Lower leg skin (tissue), 4 donors: ENCODE data around the gene F8. TPM values are rescaled to one million over a fixed set of nuclear protein-coding genes. Genes with fewer than 3 reads are reported as not detected.
"Not testable (repeated sequence)": the region's sequence is repeated elsewhere in the genome, so short reads cannot be mapped to it uniquely, and the experiment has no call there.

ENCODE experiments used
- DNase-seq, 2 donors: peaks; one replicate each; pipeline ENCODE4 v3.0.0-alpha.2; 2019; ENCODE audit warnings: low spot score in 2 of 2
- H3K4me3 ChIP-seq: fragments of 200-600 bp; sonication (generic); 2 replicates; pipeline ENCODE4 v1.5.1; 2017; ENCODE audit warnings: mild to moderate bottlenecking, low read depth; ENCODE audit not compliant: poor library complexity, severe bottlenecking
- POLR2A ChIP-seq, 2 donors: fragments of 450-650 bp; IDR thresholded peaks; one replicate each; pipeline ENCODE4 v1.6.1; 2016 to 2017; ENCODE audit warnings: antibody characterized with exemption in 2 of 2, mild to moderate bottlenecking in 1 of 2, moderate library complexity in 1 of 2
- WGBS, 2 donors: methylation state at CpG; one replicate each; pipeline ENCODE4 v1.1.5; 2018; 5-methylcytosine and 5-hydroxymethylcytosine counted together
- intact Hi-C: fragments of 100-400 bp; cut with DNase I; formaldehyde crosslinking; loops from one replicate; pipeline ENCODE4 v1.15.0; 2023; ENCODE audit warnings: low total_unique reads
- total RNA-seq, 4 donors: library from RNA; depleted of rRNA; stranded (reverse); fragments of >200 nt; gene quantifications; one replicate each; pipeline ENCODE4 v1.1.0, GENCODE V29; 2016
- TF ChIP-seq, protein P1 (sequence below), 3 donors: fragments of 450-650 bp; IDR thresholded peaks; one replicate each; pipeline ENCODE4 v1.5.1; 2016; ENCODE audit warnings: antibody characterized with exemption in 3 of 3, mild to moderate bottlenecking in 3 of 3, moderate library complexity in 2 of 3

The F8 gene
- total RNA-seq, 4 donors from 2014 or later = 2.0 to 7.3 (median 7.0) TPM

DNA sequence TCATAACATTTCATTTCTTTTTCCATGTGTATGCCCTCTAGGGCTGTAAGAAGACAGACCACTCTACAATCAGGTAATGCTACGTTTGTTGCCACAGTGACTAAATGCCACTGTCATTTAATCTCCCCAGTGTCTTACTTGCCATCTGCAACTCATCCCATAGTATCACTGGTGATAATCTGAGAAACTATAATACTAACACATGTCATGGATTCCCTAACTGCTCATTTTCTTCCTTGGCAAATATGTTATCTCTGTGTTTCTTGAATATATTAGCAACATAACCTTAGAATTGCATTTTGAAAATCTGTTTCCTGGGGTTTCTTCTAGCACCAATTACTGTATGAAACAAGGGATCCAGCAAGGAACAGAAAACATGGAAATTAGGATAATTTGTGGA lies 130.2 kb downstream of the F8 start:
- intact Hi-C loops = no loop called here
- TF ChIP-seq POLR2A (IDR thresholded peaks at IDR 0.05) = no peak
- TF ChIP-seq, protein P1, sequence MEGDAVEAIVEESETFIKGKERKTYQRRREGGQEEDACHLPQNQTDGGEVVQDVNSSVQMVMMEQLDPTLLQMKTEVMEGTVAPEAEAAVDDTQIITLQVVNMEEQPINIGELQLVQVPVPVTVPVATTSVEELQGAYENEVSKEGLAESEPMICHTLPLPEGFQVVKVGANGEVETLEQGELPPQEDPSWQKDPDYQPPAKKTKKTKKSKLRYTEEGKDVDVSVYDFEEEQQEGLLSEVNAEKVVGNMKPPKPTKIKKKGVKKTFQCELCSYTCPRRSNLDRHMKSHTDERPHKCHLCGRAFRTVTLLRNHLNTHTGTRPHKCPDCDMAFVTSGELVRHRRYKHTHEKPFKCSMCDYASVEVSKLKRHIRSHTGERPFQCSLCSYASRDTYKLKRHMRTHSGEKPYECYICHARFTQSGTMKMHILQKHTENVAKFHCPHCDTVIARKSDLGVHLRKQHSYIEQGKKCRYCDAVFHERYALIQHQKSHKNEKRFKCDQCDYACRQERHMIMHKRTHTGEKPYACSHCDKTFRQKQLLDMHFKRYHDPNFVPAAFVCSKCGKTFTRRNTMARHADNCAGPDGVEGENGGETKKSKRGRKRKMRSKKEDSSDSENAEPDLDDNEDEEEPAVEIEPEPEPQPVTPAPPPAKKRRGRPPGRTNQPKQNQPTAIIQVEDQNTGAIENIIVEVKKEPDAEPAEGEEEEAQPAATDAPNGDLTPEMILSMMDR (IDR thresholded peaks at IDR 0.05) = no peak
- DNase-seq = no peak
- H3K4me3 ChIP-seq = no peak overlapping the region
- WGBS, 2 donors = 46 to 94% methylated on average over 1 of the region's 1 CpG

DNA sequence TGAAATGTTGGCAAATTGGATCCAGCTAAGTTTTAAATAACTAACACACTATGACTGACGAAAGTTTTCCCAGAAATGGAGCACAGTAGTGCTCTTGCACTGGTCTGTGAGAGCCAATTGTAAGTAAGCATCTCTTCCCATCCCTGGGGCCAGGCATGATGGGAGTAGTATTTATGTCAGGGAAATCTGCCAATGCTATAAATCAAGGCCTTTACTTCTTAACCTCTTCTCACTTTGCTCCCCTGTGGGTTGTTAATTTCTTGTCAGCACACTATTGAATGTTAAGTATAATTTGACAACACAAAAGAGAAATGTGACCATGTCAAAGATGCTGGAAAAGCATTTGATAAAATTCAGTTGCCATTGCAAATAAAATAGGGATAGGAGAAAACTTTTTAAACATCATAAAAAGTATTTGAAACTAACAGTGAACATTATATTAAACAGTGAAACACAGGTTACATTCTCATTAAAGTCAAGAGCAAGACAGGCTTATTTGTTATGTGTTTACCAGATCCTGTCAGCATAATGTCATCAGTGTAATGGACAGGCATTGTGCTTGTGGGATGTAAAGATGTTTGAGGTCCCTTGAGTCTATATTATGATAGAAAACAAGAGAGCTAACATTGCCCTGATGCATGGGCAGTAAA lies 131.4 kb downstream of the F8 start:
- intact Hi-C loops = no loop called here
- no peak for TF ChIP-seq POLR2A (IDR thresholded peaks at IDR 0.05)
- TF ChIP-seq, protein P1 (IDR thresholded peaks at IDR 0.05) = no peak
- DNase-seq = no peak
- H3K4me3 ChIP-seq = no peak overlapping the region
- 25 to 32% methylated on average over 1 of the region's 1 CpG for WGBS, 2 donors

DNA sequence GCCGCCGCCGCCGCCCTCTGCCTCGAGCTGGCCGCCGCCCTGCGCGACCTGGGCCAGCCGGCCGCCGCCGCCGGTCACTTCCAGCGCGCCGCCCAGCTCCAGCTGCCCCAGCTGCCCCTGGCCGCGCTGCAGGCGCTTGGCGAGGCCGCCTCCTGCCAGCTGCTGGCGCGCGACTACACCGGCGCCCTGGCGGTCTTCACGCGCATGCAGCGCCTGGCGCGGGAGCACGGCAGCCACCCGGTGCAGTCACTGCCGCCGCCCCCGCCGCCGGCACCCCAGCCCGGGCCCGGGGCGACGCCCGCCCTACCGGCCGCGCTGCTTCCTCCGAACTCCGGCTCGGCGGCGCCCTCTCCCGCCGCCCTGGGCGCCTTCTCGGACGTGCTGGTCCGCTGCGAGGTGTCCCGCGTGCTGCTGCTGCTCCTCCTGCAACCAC lies 135.7 kb downstream of the F8 start:
- H3K4me3 ChIP-seq, DNase-seq, intact Hi-C loops: not testable (repeated sequence)
- WGBS, 2 donors = no CpG with 5 or more reads among the region's 62 CpGs

DNA sequence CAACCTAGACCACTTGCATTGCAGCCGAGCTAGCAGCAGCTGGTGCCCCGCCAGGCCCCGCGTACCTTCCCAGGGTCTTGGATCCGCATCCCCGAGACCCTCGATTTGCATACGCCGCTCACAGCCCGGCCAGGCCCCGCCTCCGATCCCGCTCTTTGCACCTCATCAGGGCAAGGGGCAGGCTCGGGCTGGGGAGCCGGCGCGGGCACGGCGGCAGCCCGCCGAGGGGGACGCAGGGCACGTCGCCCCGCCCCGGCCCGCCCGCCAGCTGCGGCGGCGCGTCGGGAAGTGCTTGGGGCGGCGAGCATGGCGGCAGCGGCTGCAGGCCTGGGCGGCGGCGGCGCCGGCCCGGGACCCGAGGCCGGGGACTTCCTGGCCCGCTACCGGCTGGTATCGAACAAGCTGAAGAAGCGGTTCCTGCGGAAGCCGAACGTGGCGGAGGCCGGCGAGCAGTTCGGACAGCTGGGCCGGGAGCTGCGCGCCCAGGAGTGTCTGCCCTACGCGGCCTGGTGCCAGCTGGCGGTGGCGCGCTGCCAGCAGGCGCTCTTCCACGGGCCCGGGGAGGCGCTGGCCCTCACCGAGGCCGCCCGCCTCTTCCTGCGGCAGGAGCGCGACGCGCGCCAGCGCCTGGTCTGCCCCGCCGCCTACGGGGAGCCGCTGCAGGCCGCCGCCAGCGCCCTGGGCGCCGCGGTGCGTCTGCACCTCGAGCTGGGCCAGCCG lies 136.3 kb downstream of the F8 start, which contains the start of gene F8A1:
Gene F8A1 (plus strand): TSS at position 287 of the 720 bp plus-strand sequence. CDS start 20 bp downstream, at position 307.
- DNase-seq, H3K4me3 ChIP-seq, intact Hi-C loops: not testable (repeated sequence)
- no CpG with 5 or more reads among the region's 91 CpGs for WGBS, 2 donors

DNA sequence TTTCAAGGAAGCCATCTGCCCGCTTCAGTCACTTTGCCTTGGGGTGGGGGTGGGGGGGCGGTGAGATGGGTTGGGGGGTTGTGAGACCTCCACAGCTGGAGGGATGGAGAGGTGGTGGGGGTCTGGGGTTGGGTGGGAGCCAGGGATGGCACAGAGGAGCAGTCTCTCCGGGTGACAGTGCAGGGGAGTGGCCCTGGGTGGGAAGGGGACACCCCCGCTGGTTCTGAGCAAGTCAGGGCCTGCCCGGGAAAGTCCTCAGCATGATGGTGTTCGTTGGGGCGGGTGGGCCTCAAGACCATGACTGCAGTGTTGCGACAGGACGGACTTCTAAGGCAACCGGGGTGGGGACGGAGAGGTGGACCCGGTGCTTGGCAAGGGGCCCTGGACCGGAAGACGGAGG lies 137.0 kb downstream of the F8 start:
- DNase-seq, intact Hi-C loops, H3K4me3 ChIP-seq: not testable (repeated sequence)
- WGBS, 2 donors = 72% methylated on average over 4 of the region's 14 CpGs; no CpG with 5 or more reads in 1 of the 2 donors

DNA sequence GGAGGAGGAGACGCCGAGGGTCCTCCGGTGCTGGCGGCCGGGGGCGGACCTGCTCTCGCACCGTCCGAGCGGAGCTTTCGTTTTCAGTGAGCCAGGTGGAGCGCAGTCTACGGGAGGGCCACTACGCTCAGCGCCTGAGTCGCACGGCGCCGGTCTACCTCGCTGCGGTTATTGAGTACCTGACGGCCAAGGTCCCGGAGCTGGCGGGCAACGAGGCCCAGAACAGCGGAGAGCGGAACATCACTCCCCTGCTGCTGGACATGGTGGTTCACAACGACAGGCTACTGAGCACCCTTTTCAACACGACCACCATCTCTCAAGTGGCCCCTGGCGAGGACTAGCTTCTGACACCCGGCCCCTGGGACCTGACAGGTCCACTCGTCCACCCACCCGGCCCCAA lies 137.5 kb downstream of the F8 start:
- H3K4me3 ChIP-seq, intact Hi-C loops, DNase-seq: not testable (repeated sequence)
- WGBS, 2 donors = no CpG with 5 or more reads among the region's 33 CpGs

DNA sequence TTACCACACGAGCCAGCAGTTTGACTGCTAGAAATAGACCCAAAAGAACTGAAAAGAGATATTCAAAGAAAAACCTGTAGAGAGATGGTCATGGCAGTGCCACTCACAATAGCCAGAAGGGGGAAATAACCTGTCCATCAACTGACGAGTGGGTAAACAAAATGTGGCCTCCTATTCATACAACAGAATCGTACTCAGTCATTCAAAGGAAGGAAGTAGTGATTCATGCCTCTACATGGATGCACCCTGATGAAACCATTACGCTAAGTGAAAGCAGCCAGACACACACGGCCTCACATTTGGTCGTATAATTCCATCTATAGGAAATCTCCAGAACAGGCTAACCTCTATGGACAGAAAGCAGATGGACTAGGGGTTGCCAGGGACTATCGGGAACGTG lies 138.5 kb downstream of the F8 start:
- H3K4me3 ChIP-seq, DNase-seq, intact Hi-C loops: not testable (repeated sequence)
- WGBS, 2 donors = no CpG with 5 or more reads among the region's 8 CpGs

DNA sequence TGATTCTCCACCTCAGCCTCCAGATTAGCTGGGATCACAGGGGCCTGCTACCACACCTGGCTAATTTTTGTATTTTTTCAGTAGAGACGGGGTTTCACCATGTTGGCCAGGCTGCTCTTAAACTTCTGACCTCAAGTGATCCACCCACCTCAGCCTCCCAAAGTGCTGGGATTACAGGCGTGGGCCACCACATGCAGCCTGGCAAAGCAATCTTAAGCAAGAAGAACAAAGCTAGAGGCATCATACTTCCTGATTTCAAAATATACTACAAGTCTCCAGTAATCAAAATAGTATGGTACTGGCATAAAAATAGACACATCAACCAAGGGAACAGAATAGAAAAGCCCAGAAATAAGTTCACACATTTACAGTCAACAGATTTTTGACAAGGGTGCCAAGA lies 149.2 kb downstream of the F8 start:
- 62 to 69% methylated on average over 2 of the region's 2 CpGs for WGBS, 2 donors
- DNase-seq = no peak
- intact Hi-C loops = no loop called here
- H3K4me3 ChIP-seq = no peak overlapping the region
- TF ChIP-seq, protein P1 (IDR thresholded peaks at IDR 0.05) = no peak
- TF ChIP-seq POLR2A (IDR thresholded peaks at IDR 0.05) = no peak

DNA sequence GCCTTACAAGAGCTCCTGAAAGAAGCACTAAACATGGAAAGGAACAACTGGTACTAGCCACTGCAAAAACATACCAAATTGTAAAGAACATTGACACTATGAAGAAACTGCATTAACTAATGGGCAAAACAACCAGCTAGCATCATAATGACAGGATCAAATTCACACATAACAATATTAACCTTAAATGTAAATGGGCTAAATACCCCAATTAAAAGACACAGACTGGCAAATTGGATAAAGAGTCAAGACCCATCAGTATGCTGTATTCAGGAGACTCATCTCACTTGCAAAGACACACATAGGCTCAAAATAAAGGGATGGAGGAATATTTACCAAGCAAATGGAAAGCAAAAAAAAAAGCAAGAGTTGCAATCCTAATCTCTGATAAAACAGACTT lies 154.0 kb downstream of the F8 start:
- DNase-seq, H3K4me3 ChIP-seq: not testable (repeated sequence)
- intact Hi-C loops = loop anchor here (5.0 kb wide), 1 partner anchor 179 kb away; no protein-coding TSS in a partner anchor
